Esophagus muscularis mucosa (tissue), 4 donors: ENCODE results near the gene SNRNP27.

ENCODE experiments used
- CTCF ChIP-seq, 3 experiments: fragments of 200-600 bp in 2 of 3; fragments of 450-650 bp in 1 of 3; sonication (generic) in 2 of 3; IDR thresholded peaks; one replicate each; pipeline ENCODE4 v1.5.1; 2017 to 2019; ENCODE audit warnings: antibody characterized with exemption in 3 of 3, mild to moderate bottlenecking in 2 of 3, moderate library complexity in 1 of 3
- EP300 ChIP-seq: sonication (generic); formaldehyde crosslinking; IDR thresholded peaks from one replicate; pipeline ENCODE4 v1.6.1; 2017; ENCODE audit warnings: antibody characterized with exemption
- POLR2A ChIP-seq: fragments of 450-650 bp; IDR thresholded peaks from one replicate; pipeline ENCODE4 v1.6.1; 2017; ENCODE audit warnings: antibody characterized with exemption, moderate library complexity, mild to moderate bottlenecking, low read depth
- POLR2AphosphoS5 ChIP-seq, 2 donors: sonication (generic); formaldehyde crosslinking; IDR thresholded peaks; one replicate each; pipeline ENCODE4 v1.6.1; 2017; ENCODE audit warnings: antibody characterized with exemption in 2 of 2

GRCh38 chr2:69888451-69888850 is 5.3 kb upstream of the SNRNP27 start:
- no peak for TF ChIP-seq CTCF (IDR thresholded peaks at IDR 0.05)
- TF ChIP-seq POLR2AphosphoS5 (IDR thresholded peaks at IDR 0.05), result no peak
- TF ChIP-seq POLR2A, result no peak
- TF ChIP-seq EP300, result no peak
